ENCODE data around the gene SFRP4. TPM values are rescaled to one million over a fixed set of nuclear protein-coding genes. Genes with fewer than 3 reads are reported as not detected.

The SFRP4 gene
- polyA plus RNA-seq, 1 experiment = 0.16 TPM

DNA sequence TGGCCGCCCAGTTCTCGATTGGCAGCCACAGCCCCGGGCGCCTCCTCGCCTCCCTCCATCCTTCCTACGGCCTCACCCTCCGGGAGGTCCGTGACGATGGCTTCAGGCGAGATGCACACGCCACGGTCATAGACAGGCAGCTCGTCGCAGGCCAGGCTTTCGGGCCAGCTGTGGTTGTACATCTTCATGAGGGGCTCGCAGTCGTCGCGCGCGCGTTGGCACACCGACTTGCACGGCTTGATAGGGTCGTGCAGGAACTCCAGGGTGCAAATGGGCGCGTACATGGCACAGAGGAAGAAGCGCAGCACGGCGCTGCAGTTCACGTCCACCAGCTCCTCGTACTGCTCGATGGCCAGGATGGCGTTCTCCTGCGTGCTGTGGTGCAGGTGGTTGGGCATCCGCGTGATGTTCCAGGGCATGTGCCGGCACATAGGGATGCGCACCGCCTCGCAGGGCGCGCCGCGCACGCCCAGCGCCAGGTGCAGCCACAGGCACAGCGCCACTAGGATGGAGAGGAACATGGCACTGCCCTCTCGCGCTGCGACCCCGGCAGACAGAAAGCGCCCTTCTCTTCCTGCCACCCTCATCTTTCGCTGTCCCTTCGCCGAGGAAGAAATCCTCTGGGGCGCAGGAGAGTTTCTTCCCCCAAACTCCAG, 472 bp downstream of the SFRP4 start:
- CTCF ChIA-PET = interaction anchor here (1.1 to 3.1 kb wide), 5 partner anchors 10 to 194 kb away, joined by 4 to 19 read pairs (median 6); no protein-coding TSS in a partner anchor
- TF ChIP-seq, protein P1, sequence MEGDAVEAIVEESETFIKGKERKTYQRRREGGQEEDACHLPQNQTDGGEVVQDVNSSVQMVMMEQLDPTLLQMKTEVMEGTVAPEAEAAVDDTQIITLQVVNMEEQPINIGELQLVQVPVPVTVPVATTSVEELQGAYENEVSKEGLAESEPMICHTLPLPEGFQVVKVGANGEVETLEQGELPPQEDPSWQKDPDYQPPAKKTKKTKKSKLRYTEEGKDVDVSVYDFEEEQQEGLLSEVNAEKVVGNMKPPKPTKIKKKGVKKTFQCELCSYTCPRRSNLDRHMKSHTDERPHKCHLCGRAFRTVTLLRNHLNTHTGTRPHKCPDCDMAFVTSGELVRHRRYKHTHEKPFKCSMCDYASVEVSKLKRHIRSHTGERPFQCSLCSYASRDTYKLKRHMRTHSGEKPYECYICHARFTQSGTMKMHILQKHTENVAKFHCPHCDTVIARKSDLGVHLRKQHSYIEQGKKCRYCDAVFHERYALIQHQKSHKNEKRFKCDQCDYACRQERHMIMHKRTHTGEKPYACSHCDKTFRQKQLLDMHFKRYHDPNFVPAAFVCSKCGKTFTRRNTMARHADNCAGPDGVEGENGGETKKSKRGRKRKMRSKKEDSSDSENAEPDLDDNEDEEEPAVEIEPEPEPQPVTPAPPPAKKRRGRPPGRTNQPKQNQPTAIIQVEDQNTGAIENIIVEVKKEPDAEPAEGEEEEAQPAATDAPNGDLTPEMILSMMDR (IDR thresholded peaks at IDR 0.05; ENCODE audit: insufficient read depth, low read depth, low read length) = no peak
- H3K36me3 ChIP-seq (ENCODE audit: control insufficient read depth, insufficient read depth, low read length) = no peaks in the 10 kb centered on the region
- peak overlapping the region; percentile 36 for H3K4me3 ChIP-seq (ENCODE audit: low read depth, low read length)
- H3K27me3 ChIP-seq (ENCODE audit: control insufficient read depth, insufficient read depth, low read length) = peaks cover 10% of the 10 kb centered on the region
- POLR2A ChIA-PET = no interaction called here
- no peak for DNase-seq (ENCODE audit: low read depth)

DNA sequence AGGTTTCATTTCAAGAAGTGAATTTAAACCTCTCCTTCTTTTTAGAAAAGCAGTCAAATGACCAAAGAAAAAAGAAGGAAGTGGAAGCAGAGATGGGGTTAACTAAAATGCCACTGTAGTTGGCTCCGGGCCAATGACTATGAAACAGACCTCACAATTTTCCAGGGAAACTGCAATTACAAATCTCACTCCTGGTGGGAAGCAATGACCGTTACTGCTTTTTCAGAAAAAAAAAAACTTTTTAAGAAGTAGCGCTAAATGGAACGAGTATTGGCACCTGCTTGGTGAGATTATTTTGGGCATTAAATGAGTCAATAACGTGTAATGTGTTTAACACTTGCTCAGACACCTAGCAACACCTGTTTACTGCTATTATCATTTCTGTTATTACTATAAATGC, 1.2 kb downstream of the SFRP4 start:
- Histone ChIP-seq H3K27me3 (ENCODE audit: control insufficient read depth, insufficient read depth, low read length) (peaks cover 10% of the 10 kb centered on the region), H3K36me3 (ENCODE audit: control insufficient read depth, insufficient read depth, low read length) (no peaks in the 10 kb centered on the region), H3K4me3 (ENCODE audit: low read depth, low read length) (no peak overlapping the region)
- DNase-seq (ENCODE audit: low read depth) = no peak
- TF ChIP-seq, protein P1 (IDR thresholded peaks at IDR 0.05; ENCODE audit: insufficient read depth, low read depth, low read length) = no peak
- ChIA-PET POLR2A (no interaction called here), CTCF (no interaction called here)

DNA sequence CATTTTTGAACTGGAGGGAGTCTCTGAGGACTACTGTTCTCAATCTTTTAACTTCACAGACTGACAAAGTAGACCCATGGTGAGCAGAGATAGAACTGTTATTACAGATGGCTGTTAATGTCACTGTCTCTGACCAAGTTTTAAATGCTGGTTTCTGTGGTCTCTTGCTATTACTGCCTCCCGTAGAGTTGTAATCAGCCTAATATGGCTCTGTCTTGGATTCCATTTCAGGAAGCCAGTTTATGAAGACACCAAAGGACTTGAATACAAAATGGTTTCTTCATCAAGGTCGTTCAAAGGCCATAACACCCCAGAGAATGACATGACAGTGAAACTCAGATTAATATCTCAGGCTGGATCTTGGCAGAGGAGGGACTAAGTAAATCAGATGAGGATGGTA, 3.9 kb downstream of the SFRP4 start:
- peaks cover 5% of the 10 kb centered on the region for H3K27me3 ChIP-seq (ENCODE audit: control insufficient read depth, insufficient read depth, low read length)
- no peak for DNase-seq (ENCODE audit: low read depth)
- ChIA-PET POLR2A (no interaction called here), CTCF (interaction anchor here (0.8 to 1.6 kb wide), 2 partner anchors 11 kb away, joined by 5 read pairs; no protein-coding TSS in a partner anchor)
- H3K36me3 ChIP-seq (ENCODE audit: control insufficient read depth, insufficient read depth, low read length) = no peaks in the 10 kb centered on the region
- H3K4me3 ChIP-seq (ENCODE audit: low read depth, low read length) = no peak overlapping the region
- TF ChIP-seq, protein P1 (IDR thresholded peaks at IDR 0.05; ENCODE audit: insufficient read depth, low read depth, low read length) = no peak

DNA sequence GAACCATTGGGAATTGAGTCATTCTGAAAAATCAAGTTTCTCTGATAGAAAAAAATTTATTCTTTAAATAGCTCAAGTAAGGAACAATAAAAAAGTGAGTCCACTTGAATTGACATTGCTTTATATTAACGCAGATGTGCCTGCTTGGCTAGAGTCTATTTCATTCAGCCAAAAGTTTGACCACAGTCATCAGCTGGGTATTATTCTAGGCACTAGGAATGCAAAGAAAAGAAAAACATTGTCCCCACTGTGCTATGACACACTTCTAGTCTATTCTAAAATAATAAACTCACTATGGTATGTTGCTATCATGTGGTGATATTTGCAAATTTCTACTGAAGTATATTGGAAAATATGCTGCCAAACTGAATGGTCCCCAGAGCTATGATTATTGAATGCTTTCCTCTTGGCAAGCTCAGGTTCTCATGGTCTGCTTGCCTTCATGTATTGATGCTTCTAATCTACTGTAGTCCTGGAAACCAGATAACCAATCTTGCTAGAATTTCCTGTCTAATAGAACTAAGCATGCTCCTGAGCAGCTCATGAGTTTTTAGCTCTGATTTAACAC, 8.3 kb downstream of the SFRP4 start:
- Histone ChIP-seq H3K36me3 (ENCODE audit: control insufficient read depth, insufficient read depth, low read length) (no peaks in the 10 kb centered on the region), H3K27me3 (ENCODE audit: control insufficient read depth, insufficient read depth, low read length) (no peaks in the 10 kb centered on the region), H3K4me3 (ENCODE audit: low read depth, low read length) (no peak overlapping the region)
- ChIA-PET POLR2A (no interaction called here), CTCF (interaction anchor here (4.7 kb wide), 1 partner anchor 9 kb away, joined by 19 read pairs; the partner anchor contains the start of gene SFRP4)
- TF ChIP-seq, protein P1 (IDR thresholded peaks at IDR 0.05; ENCODE audit: insufficient read depth, low read depth, low read length) = no peak
- peak; percentile 77 for DNase-seq (ENCODE audit: low read depth)

DNA sequence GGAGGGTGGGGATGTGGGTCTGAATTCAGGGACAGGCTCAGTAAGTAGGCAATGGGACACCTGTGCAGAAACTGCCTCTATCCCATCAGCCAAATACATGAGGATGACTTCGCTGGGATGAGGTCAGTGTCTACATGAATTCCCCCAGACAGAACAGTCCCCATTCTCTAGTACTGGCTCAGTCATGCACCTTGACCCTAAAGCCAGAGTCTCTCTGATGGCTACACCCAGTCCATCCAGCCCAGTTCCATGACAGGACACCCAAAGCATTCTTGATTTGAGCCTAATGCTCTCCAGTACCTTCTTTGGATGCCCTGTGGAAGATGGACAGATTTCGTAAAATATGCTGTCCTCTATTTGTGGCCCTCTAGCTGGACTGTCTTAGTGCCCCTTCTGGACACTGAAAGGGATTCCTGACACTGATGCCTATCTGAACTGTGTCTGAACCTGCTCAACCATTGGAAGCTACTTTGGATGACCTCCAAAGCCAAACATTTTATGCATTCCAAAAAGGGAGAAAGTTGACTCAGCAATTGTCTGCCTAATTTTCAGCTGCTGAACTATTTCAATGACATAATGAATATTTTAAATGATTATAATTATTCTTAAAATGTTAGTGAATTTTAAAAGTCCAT, 14.6 kb downstream of the SFRP4 start:
- TF ChIP-seq, protein P1 (IDR thresholded peaks at IDR 0.05; ENCODE audit: insufficient read depth, low read depth, low read length) = no peak
- ChIA-PET POLR2A (interaction anchor here (0.7 kb wide), 1 partner anchor 313 kb away, joined by 6 read pairs; no protein-coding TSS in a partner anchor), CTCF (interaction anchor here (0.7 to 2.7 kb wide), 23 partner anchors 10 to 468 kb away, joined by 3 to 13 read pairs (median 5); partner anchors contain the start of gene SFRP4)
- Histone ChIP-seq H3K36me3 (ENCODE audit: control insufficient read depth, insufficient read depth, low read length) (no peaks in the 10 kb centered on the region), H3K27me3 (ENCODE audit: control insufficient read depth, insufficient read depth, low read length) (no peaks in the 10 kb centered on the region), H3K4me3 (ENCODE audit: low read depth, low read length) (no peak overlapping the region)
- no peak for DNase-seq (ENCODE audit: low read depth)
